Measurements from ENCODE around the gene CGREF1.

DNA sequence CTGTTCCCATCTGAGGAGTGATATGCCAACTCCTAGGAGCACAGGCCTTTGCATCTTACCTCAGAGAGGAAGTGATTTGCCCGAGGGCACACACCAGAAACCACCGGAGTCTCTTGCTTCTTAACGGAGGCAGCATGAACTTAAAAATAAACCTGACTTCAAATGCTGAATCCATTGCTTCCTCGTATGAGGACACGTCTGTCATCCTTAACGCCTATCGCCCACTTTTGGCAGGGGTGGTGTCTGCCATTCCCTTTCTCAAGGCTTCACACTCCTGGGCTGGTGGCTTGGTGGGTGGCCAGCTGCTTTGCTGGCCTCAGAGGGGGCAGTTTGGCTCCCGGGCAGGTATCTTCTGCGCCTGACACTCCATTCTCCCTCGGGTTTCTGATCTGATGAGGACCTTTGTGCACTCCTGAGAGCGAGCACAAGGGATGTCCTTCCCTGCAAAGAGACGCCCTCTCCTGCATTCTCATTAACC, 16.6 kb upstream of the CGREF1 start:
- TF ChIP-seq, protein P1, sequence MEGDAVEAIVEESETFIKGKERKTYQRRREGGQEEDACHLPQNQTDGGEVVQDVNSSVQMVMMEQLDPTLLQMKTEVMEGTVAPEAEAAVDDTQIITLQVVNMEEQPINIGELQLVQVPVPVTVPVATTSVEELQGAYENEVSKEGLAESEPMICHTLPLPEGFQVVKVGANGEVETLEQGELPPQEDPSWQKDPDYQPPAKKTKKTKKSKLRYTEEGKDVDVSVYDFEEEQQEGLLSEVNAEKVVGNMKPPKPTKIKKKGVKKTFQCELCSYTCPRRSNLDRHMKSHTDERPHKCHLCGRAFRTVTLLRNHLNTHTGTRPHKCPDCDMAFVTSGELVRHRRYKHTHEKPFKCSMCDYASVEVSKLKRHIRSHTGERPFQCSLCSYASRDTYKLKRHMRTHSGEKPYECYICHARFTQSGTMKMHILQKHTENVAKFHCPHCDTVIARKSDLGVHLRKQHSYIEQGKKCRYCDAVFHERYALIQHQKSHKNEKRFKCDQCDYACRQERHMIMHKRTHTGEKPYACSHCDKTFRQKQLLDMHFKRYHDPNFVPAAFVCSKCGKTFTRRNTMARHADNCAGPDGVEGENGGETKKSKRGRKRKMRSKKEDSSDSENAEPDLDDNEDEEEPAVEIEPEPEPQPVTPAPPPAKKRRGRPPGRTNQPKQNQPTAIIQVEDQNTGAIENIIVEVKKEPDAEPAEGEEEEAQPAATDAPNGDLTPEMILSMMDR (IDR thresholded peaks at IDR 0.05; ENCODE audit: low read length), result no peak
- no peak for TF ChIP-seq EZH2 (optimal IDR thresholded peaks at IDR 0.05; ENCODE audit: low read depth, low read length)
- no peak for TF ChIP-seq EZH2phosphoT487 (IDR thresholded peaks at IDR 0.05; ENCODE audit: low read length)

Data from MM.1S (cell line).